Ovary (tissue), 3 donors: Measurements from ENCODE around the gene ARFGAP1.

ENCODE experiments used
- CTCF ChIP-seq, 3 donors: fragments of 450-650 bp in 2 of 3; fragments of 200-600 bp in 1 of 3; IDR thresholded peaks; one replicate each; pipeline versions ENCODE4 v1.5.1 to v1.8.0; 2016 to 2022; ENCODE audit warnings: antibody characterized with exemption in 3 of 3, mild to moderate bottlenecking in 1 of 3
- POLR2A ChIP-seq: fragments of 450-650 bp; IDR thresholded peaks from one replicate; pipeline ENCODE4 v1.6.1; 2017; ENCODE audit warnings: antibody characterized with exemption, mild to moderate bottlenecking, moderate library complexity
- donor health status: DM: no; HTN: no; CAD: no.

GRCh38 chr20:63226042-63226943 lies 46.3 kb upstream of the ARFGAP1 start:
- TF ChIP-seq CTCF (IDR thresholded peaks at IDR 0.05): no peak
- TF ChIP-seq POLR2A: no peak
